Gastroesophageal sphincter (tissue), 3 donors: ENCODE results near the gene GPHN.

Source experiments
- POLR2AphosphoS5 ChIP-seq: sonication (generic); formaldehyde crosslinking; IDR thresholded peaks from one replicate; pipeline ENCODE4 v1.6.1; 2017; ENCODE audit warnings: antibody characterized with exemption
- TF ChIP-seq, protein P1 (sequence below), 4 experiments: fragments of 200-600 bp in 2 of 4; fragments of 450-650 bp in 2 of 4; sonication (generic) in 1 of 4; IDR thresholded peaks; one replicate each; pipeline ENCODE4 v1.5.1; 2017 to 2019; ENCODE audit warnings: antibody characterized with exemption in 4 of 4, mild to moderate bottlenecking in 2 of 4, moderate library complexity in 2 of 4

DNA sequence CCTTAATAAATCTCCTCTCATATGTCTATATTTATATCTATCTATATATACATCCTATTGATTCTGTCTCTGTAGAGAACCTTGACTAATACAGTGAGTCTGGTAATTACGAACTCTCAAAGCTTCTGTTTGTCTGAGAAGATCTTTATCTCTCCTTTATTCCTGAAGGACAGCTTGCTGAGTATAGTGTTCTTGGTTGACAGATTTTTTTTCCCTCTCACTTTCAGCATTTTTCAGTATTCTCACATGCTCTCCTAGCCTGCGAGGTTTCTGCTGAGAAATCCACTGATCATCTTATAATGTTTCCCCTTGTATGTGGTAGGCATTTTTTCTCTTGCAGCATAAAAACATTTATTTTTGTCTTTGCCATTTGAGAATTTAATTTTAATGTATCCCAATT is 67.1 kb downstream of the GPHN start:
- no peak for TF ChIP-seq POLR2AphosphoS5
- TF ChIP-seq, protein P1, sequence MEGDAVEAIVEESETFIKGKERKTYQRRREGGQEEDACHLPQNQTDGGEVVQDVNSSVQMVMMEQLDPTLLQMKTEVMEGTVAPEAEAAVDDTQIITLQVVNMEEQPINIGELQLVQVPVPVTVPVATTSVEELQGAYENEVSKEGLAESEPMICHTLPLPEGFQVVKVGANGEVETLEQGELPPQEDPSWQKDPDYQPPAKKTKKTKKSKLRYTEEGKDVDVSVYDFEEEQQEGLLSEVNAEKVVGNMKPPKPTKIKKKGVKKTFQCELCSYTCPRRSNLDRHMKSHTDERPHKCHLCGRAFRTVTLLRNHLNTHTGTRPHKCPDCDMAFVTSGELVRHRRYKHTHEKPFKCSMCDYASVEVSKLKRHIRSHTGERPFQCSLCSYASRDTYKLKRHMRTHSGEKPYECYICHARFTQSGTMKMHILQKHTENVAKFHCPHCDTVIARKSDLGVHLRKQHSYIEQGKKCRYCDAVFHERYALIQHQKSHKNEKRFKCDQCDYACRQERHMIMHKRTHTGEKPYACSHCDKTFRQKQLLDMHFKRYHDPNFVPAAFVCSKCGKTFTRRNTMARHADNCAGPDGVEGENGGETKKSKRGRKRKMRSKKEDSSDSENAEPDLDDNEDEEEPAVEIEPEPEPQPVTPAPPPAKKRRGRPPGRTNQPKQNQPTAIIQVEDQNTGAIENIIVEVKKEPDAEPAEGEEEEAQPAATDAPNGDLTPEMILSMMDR (IDR thresholded peaks at IDR 0.05): no peak
